Pancreas (tissue), 10 donors: ENCODE data around the gene ARHGAP12. TPM values are rescaled to one million over a fixed set of nuclear protein-coding genes. Genes with fewer than 3 reads are reported as not detected.

Experiments
- ATAC-seq, 4 donors: fragments of 200-7000 bp; cut with Tn5 transposase; one replicate each; pipeline versions ENCODE4 v1.8.0 to v1.9.1; 2020; ENCODE audit warnings: mild to moderate bottlenecking in 4 of 4, moderate library complexity in 4 of 4
- DNase-seq, 6 donors: peaks; one replicate each; pipeline ENCODE4 v3.0.0-alpha.2; 2020
- FAIRE-seq: peaks from 2 replicates; lab custom pipeline; 2012; peaks lifted over from hg19 to GRCh38; lab: Jason Lieb, UNC
- H3K27ac ChIP-seq, 4 donors: fragments of 200-600 bp; sonication (generic); 1 replicate in 3 of 4; 2 replicates in 1 of 4; pipeline versions ENCODE4 v1.5.0 to v1.8.0; 2020
- H3K27me3 ChIP-seq, 4 donors: fragments of 200-600 bp; one replicate each; pipeline ENCODE4 v1.8.0; 2021
- H3K36me3 ChIP-seq, 3 donors: fragments of 200-600 bp; sonication (generic) in 1 of 3; one replicate each; pipeline versions ENCODE4 v1.5.0 to v1.8.0; 2020 to 2021
- H3K4me1 ChIP-seq, 3 donors: fragments of 200-600 bp; one replicate each; pipeline ENCODE4 v1.8.0; 2021
- H3K4me3 ChIP-seq, 4 donors: fragments of 200-600 bp; sonication (generic) in 2 of 4; one replicate each; pipeline versions ENCODE4 v1.5.0 to v1.8.0; 2020 to 2021
- H3K9me3 ChIP-seq, 4 donors: fragments of 200-600 bp; one replicate each; pipeline ENCODE4 v1.8.0; 2021
- CTCF ChIP-seq, 4 donors: fragments of 200-600 bp; sonication (generic) in 3 of 4; IDR thresholded peaks; one replicate each; pipeline versions ENCODE4 v1.5.0 to v1.8.0; 2021; ENCODE audit warnings: antibody characterized with exemption in 4 of 4
- WGBS, 2 donors: extraction: QIAGEN DNeasy Blood & Tissue Kit; methylation state at CpG; one replicate each; pipeline ENCODE4 v1.1.7; 2013; 5-methylcytosine and 5-hydroxymethylcytosine counted together
- intact Hi-C, 3 donors: fragments of 100-400 bp; cut with DNase I; formaldehyde crosslinking; loops; one replicate each; pipeline versions ENCODE4 v1.11.1 to v1.14.2; 2022
- polyA plus RNA-seq, 2 donors: library from polyadenylated mRNA; stranded (reverse); fragments of 200-250 nt; gene quantifications; one replicate each; pipeline ENCODE4 v1.2.3, GENCODE V29; 2013
- total RNA-seq, 6 donors: library from RNA; stranded (reverse); fragmentation: NEBNext Ultra II Directional in 4 of 6; extraction: Animal tissue kit (Norgen Biotek cat#: 25700) in 4 of 6; gene quantifications; one replicate each; pipeline versions ENCODE4 v1.2.1 to v1.2.4, GENCODE V29; 2021 to 2023
- donor health status: healthy with polysubstance abuse.
- donor health status: DM: no; HTN: no; CAD: no; lungs with moderate emphysema.
- donor health status: DM: no; HTN: no; CAD: no.
- donor health status: control.
- donor health status: control.
- donor health status: Bipolar disorder and iron deficiency.
- donor health status: DM: yes; HTN: yes; CAD: no.
- donor health status: DM: no; HTN: no; CAD: no.
- donor health status: DM: no; HTN: no; CAD: no.
- donor health status: DM: yes; HTN: yes; CAD: no.

Gene ARHGAP12
- total and polyA plus RNA-seq, 8 donors = 16.3 to 30.1 (median 23.5) TPM

GRCh38 chr10:31926765-31927564 is 1.7 kb downstream of the ARHGAP12 start:
- TF ChIP-seq CTCF (IDR thresholded peaks at IDR 0.05) = no peak
- no peak for DNase-seq
- H3K4me1 ChIP-seq = peaks cover 13 to 35% (median 30%) of the 10 kb centered on the region in 3 donors
- intact Hi-C loops = loop anchor here in 1 of 3 donors (10.0 kb wide), 1 partner anchor 52 kb away; no protein-coding TSS in a partner anchor
- ATAC-seq = no peak
- FAIRE-seq = no peak
- H3K27ac ChIP-seq = peak overlapping the region; percentile 94 to 99 (median 97)
- WGBS, 2 donors = 5 to 7% methylated on average over 22 of the region's 22 CpGs
- H3K9me3 ChIP-seq = no peaks in the 10 kb centered on the region
- H3K36me3 ChIP-seq = no peaks in the 10 kb centered on the region
- H3K4me3 ChIP-seq = peak overlapping the region; percentile 72 to 90 (median 81)
- no peaks in the 10 kb centered on the region for H3K27me3 ChIP-seq

GRCh38 chr10:31926160-31926559 is 2.5 kb downstream of the ARHGAP12 start:
- H3K27ac ChIP-seq = peak overlapping the region in 2 of 4 donors; percentile 99

GRCh38 chr10:31924833-31925232 is 3.8 kb downstream of the ARHGAP12 start:
- 39 to 41% methylated on average over 3 of the region's 3 CpGs for WGBS, 2 donors
- Histone ChIP-seq H3K9me3 (no peaks in the 10 kb centered on the region), H3K27ac (peak overlapping the region in 1 of 4 donors; percentile 18), H3K36me3 (no peaks in the 10 kb centered on the region), H3K27me3 (no peaks in the 10 kb centered on the region), H3K4me3 (no peak overlapping the region), H3K4me1 (peaks cover 29 to 40% (median 34%) of the 10 kb centered on the region in 3 donors)
- TF ChIP-seq CTCF (IDR thresholded peaks at IDR 0.05) = no peak
- intact Hi-C loops = loop anchor here in 1 of 3 donors (10.0 kb wide), 1 partner anchor 50 kb away; no protein-coding TSS in a partner anchor
- DNase-seq = no peak
- no peak for FAIRE-seq
- ATAC-seq = no peak

More at GRCh38 chr10:31926160-31926559, 2.5 kb downstream of the ARHGAP12 start:
- intact Hi-C loops = loop anchor here in 1 of 3 donors (10.0 kb wide), 1 partner anchor 51 kb away; no protein-coding TSS in a partner anchor
- H3K4me1 ChIP-seq = peaks cover 21 to 38% (median 34%) of the 10 kb centered on the region in 3 donors
- no peak for ATAC-seq
- H3K9me3 ChIP-seq = no peaks in the 10 kb centered on the region
- 10 to 14% methylated on average over 5 of the region's 5 CpGs for WGBS, 2 donors
- H3K4me3 ChIP-seq = peak overlapping the region in 2 of 4 donors; percentile 75 to 90
- no peaks in the 10 kb centered on the region for H3K27me3 ChIP-seq
- FAIRE-seq = no peak
- no peak for TF ChIP-seq CTCF (IDR thresholded peaks at IDR 0.05)
- no peak for DNase-seq
- no peaks in the 10 kb centered on the region for H3K36me3 ChIP-seq

GRCh38 chr10:31923389-31923788 is 5.2 kb downstream of the ARHGAP12 start:
- FAIRE-seq = no peak
- WGBS, 2 donors = 93 to 94% methylated on average over 3 of the region's 3 CpGs
- no peaks in the 10 kb centered on the region for H3K9me3 ChIP-seq
- no peak for ATAC-seq
- H3K36me3 ChIP-seq = no peaks in the 10 kb centered on the region
- H3K4me1 ChIP-seq = peaks cover 29 to 40% (median 35%) of the 10 kb centered on the region in 3 donors
- no peak for DNase-seq
- H3K27ac ChIP-seq = no peak overlapping the region
- intact Hi-C loops = loop anchor here in 1 of 3 donors (10.0 kb wide), 1 partner anchor 49 kb away; no protein-coding TSS in a partner anchor
- no peak for TF ChIP-seq CTCF (IDR thresholded peaks at IDR 0.05)
- H3K4me3 ChIP-seq = no peak overlapping the region
- no peaks in the 10 kb centered on the region for H3K27me3 ChIP-seq
